NCI-H774 (cell line): ENCODE results near the gene RFX3.

ENCODE experiments used
- DNase-seq: peaks from one replicate; lab custom pipeline; 2025; lab: John Stamatoyannopoulos, UW

Gene RFX3

GRCh38 chr9:3477236-3477834 lies 48.5 kb downstream of the RFX3 start:
- no peak for DNase-seq

- no peak for DNase-seq
These were observed 50.3 kb downstream of the RFX3 start for GRCh38 chr9:3475300-3476020.

- DNase-seq = no peak
These were observed 51.0 kb downstream of the RFX3 start for GRCh38 chr9:3474821-3475220.

- no peak for DNase-seq
These were observed 52.4 kb downstream of the RFX3 start for GRCh38 chr9:3473405-3473804.

GRCh38 chr9:3471883-3472282 lies 53.9 kb downstream of the RFX3 start:
- no peak for DNase-seq

- DNase-seq = no peak
These were observed 57.2 kb downstream of the RFX3 start for GRCh38 chr9:3468421-3469205.

- peak; percentile 72 for DNase-seq
These were observed 58.1 kb downstream of the RFX3 start for GRCh38 chr9:3467593-3468219.

GRCh38 chr9:3464033-3464638 lies 61.7 kb downstream of the RFX3 start:
- DNase-seq = no peak

GRCh38 chr9:3458806-3459475 lies 66.9 kb downstream of the RFX3 start:
- DNase-seq = peak; percentile 21

GRCh38 chr9:3457175-3457574 lies 68.6 kb downstream of the RFX3 start:
- DNase-seq = no peak

GRCh38 chr9:3455717-3456116 lies 70.1 kb downstream of the RFX3 start:
- no peak for DNase-seq

- DNase-seq = no peak
These were observed 70.7 kb downstream of the RFX3 start for GRCh38 chr9:3455094-3455493.

GRCh38 chr9:3451956-3452355 lies 73.8 kb downstream of the RFX3 start:
- no peak for DNase-seq

- DNase-seq = no peak
These were observed 78.0 kb downstream of the RFX3 start for GRCh38 chr9:3447788-3448187.

GRCh38 chr9:3447143-3447542 lies 78.7 kb downstream of the RFX3 start:
- DNase-seq = no peak

- no peak for DNase-seq
These were observed 79.5 kb downstream of the RFX3 start for GRCh38 chr9:3446313-3446712.

GRCh38 chr9:3444016-3444415 lies 81.8 kb downstream of the RFX3 start:
- DNase-seq = no peak

- peak; percentile 25 for DNase-seq
These were observed 84.5 kb downstream of the RFX3 start for GRCh38 chr9:3441197-3441816.

GRCh38 chr9:3436629-3437420 lies 89.0 kb downstream of the RFX3 start:
- peak; percentile 2 for DNase-seq

GRCh38 chr9:3435732-3436131 lies 90.1 kb downstream of the RFX3 start:
- DNase-seq = no peak
